DOHH2 (cell line): ENCODE results near the gene CNNM3.

Source experiments
- H3F3A ChIP-seq: fragments of 200-600 bp; sonication (generic), shearing (Covaris generic); 2 replicates; pipeline ENCODE4 v1.6.0; 2016; ENCODE audit warnings: antibody characterized with exemption, mild to moderate bottlenecking; ENCODE audit not compliant: control insufficient read depth, insufficient read depth
- H3K27ac ChIP-seq: fragments of 200-600 bp; sonication (generic); 2 replicates; pipeline ENCODE4 v1.5.1; 2014; ENCODE audit warnings: low read depth, mild to moderate bottlenecking, low read length, moderate library complexity
- H3K27me3 ChIP-seq: fragments of 200-600 bp; sonication (generic); 2 replicates; pipeline ENCODE4 v1.6.1; 2014; ENCODE audit warnings: mild to moderate bottlenecking, low read length, mixed read lengths; ENCODE audit not compliant: control insufficient read depth
- H3K36me3 ChIP-seq: fragments of 200-600 bp; sonication (generic); 2 replicates; pipeline ENCODE4 v1.6.1; 2014; ENCODE audit warnings: mild to moderate bottlenecking, low read length, moderate library complexity, mixed read lengths; ENCODE audit not compliant: control insufficient read depth
- H3K4me1 ChIP-seq: fragments of 200-600 bp; sonication (generic); 2 replicates; pipeline ENCODE4 v1.6.1; 2014; ENCODE audit warnings: mild to moderate bottlenecking, low read length, mixed read lengths; ENCODE audit not compliant: control insufficient read depth
- H3K4me2 ChIP-seq: fragments of 200-600 bp; sonication (generic); 2 replicates; pipeline ENCODE4 v1.6.0; 2014; ENCODE audit warnings: mild to moderate bottlenecking, low read length, moderate library complexity
- H3K4me3 ChIP-seq: fragments of 200-600 bp; sonication (generic); 2 replicates; pipeline ENCODE4 v1.5.1; 2014; ENCODE audit warnings: mild to moderate bottlenecking, low read length, mixed read lengths
- H3K79me2 ChIP-seq: fragments of 200-600 bp; sonication (generic); 2 replicates; pipeline ENCODE4 v1.6.1; 2014; ENCODE audit warnings: mild to moderate bottlenecking, low read length, mixed read lengths; ENCODE audit not compliant: control insufficient read depth
- H3K9me2 ChIP-seq: fragments of 200-600 bp; sonication (generic); replicated peaks from 2 replicates; pipeline ENCODE4 v1.6.1; 2014; ENCODE audit warnings: mild to moderate bottlenecking, low read length, mixed read lengths; ENCODE audit not compliant: control insufficient read depth
- H3K9me3 ChIP-seq: fragments of 200-600 bp; sonication (generic); 2 replicates; pipeline ENCODE4 v1.6.1; 2014; ENCODE audit warnings: antibody characterized with exemption, low read length, mixed read lengths; ENCODE audit not compliant: control insufficient read depth, insufficient read depth
- H4K20me1 ChIP-seq: fragments of 200-600 bp; sonication (generic); 2 replicates; pipeline ENCODE4 v1.6.0; 2014; ENCODE audit warnings: low read depth, mild to moderate bottlenecking, antibody characterized with exemption, low read length, moderate library complexity; ENCODE audit not compliant: control insufficient read depth, insufficient read depth
- CTCF ChIP-seq: fragments of 200-600 bp; sonication (generic); IDR thresholded peaks from one replicate; pipeline ENCODE4 v1.5.1; 2014; ENCODE audit warnings: antibody characterized with exemption, mild to moderate bottlenecking, low read depth, low read length; ENCODE audit not compliant: poor library complexity, severe bottlenecking
- EZH2phosphoT487 ChIP-seq: fragments of 200-600 bp; sonication (generic); IDR thresholded peaks from 2 replicates; pipeline ENCODE4 v1.6.1; 2017; ENCODE audit warnings: borderline replicate concordance, mild to moderate bottlenecking, antibody characterized with exemption, low read length, moderate library complexity, mixed read lengths

The CNNM3 gene

GRCh38 chr2:96817882-96818281 is 1.8 kb downstream of the CNNM3 start:
- no peaks in the 10 kb centered on the region for H3K27me3 ChIP-seq
- H3K9me3 ChIP-seq, result no peaks in the 10 kb centered on the region
- H3K9me2 ChIP-seq, result no peaks in the 10 kb centered on the region
- H4K20me1 ChIP-seq, result peaks cover 26% of the 10 kb centered on the region
- peaks cover 48% of the 10 kb centered on the region for H3K36me3 ChIP-seq
- peak overlapping the region; percentile 82 for H3K4me3 ChIP-seq
- H3F3A ChIP-seq, result no peaks in the 10 kb centered on the region
- H3K79me2 ChIP-seq, result peaks cover 63% of the 10 kb centered on the region
- H3K4me1 ChIP-seq, result peaks cover 47% of the 10 kb centered on the region
- H3K4me2 ChIP-seq, result peak overlapping the region; percentile 92
- TF ChIP-seq CTCF, result no peak
- TF ChIP-seq EZH2phosphoT487, result no peak
- no peak overlapping the region for H3K27ac ChIP-seq

GRCh38 chr2:96819128-96819875 is 3.2 kb downstream of the CNNM3 start:
- no peaks in the 10 kb centered on the region for H3K9me3 ChIP-seq
- no peaks in the 10 kb centered on the region for H3F3A ChIP-seq
- H4K20me1 ChIP-seq, result peaks cover 28% of the 10 kb centered on the region
- peaks cover 76% of the 10 kb centered on the region for H3K79me2 ChIP-seq
- no peak overlapping the region for H3K4me3 ChIP-seq
- H3K36me3 ChIP-seq, result peaks cover 56% of the 10 kb centered on the region
- H3K27ac ChIP-seq, result no peak overlapping the region
- TF ChIP-seq EZH2phosphoT487 (no peak), CTCF (no peak)
- H3K4me1 ChIP-seq, result peaks cover 46% of the 10 kb centered on the region
- peak overlapping the region; percentile 92 for H3K4me2 ChIP-seq
- no peaks in the 10 kb centered on the region for H3K9me2 ChIP-seq
- no peaks in the 10 kb centered on the region for H3K27me3 ChIP-seq

- no peak overlapping the region for H3K27ac ChIP-seq
- H3K4me1 ChIP-seq, result peaks cover 44% of the 10 kb centered on the region
- no peaks in the 10 kb centered on the region for H3K27me3 ChIP-seq
- H3K4me3 ChIP-seq, result 0 out of 2 replicates have a peak overlapping the region, but pooled peaks have one; percentile 6
- H3K9me2 ChIP-seq, result no peaks in the 10 kb centered on the region
- H3K9me3 ChIP-seq, result no peaks in the 10 kb centered on the region
- H3K36me3 ChIP-seq, result peaks cover 58% of the 10 kb centered on the region
- no peak for TF ChIP-seq CTCF
- TF ChIP-seq EZH2phosphoT487, result no peak
- H3F3A ChIP-seq, result no peaks in the 10 kb centered on the region
- peaks cover 28% of the 10 kb centered on the region for H4K20me1 ChIP-seq
- peak overlapping the region; percentile 92; the same call in 1 of the 2 replicates for H3K4me2 ChIP-seq
- H3K79me2 ChIP-seq, result peaks cover 83% of the 10 kb centered on the region
Measured at GRCh38 chr2:96819876-96820511, 3.9 kb downstream of the CNNM3 start.
